Activated CD8-positive, alpha-beta memory T cell treated with anti-CD3 and anti-CD28 coated beads for 36 hours (primary cell): Measurements from ENCODE around the gene CTXND2. TPM values are rescaled to one million over a fixed set of nuclear protein-coding genes. Genes with fewer than 3 reads are reported as not detected.
"Not testable (repeated sequence)": the region's sequence is repeated elsewhere in the genome, so short reads cannot be mapped to it uniquely, and the experiment has no call there.

ENCODE experiments used
- CTCF ChIA-PET: fragments of 350-600 bp; sonication (Branson Sonifier 250); formaldehyde crosslinking; loops from one replicate; lab custom pipeline; 2021; ENCODE audit warnings: antibody characterized with exemption; lab: Charles Lee
- POLR2A ChIA-PET: fragments of 350-600 bp; sonication (Branson Sonifier 250); formaldehyde crosslinking; loops from one replicate; lab custom pipeline; 2021; ENCODE audit warnings: antibody characterized with exemption; lab: Charles Lee
- total RNA-seq, 2 experiments: library from RNA; stranded (reverse); gene quantifications; one replicate each; pipeline ENCODE4 v1.2.3, GENCODE V29; 2021

Gene CTXND2
- not detected for total RNA-seq

DNA sequence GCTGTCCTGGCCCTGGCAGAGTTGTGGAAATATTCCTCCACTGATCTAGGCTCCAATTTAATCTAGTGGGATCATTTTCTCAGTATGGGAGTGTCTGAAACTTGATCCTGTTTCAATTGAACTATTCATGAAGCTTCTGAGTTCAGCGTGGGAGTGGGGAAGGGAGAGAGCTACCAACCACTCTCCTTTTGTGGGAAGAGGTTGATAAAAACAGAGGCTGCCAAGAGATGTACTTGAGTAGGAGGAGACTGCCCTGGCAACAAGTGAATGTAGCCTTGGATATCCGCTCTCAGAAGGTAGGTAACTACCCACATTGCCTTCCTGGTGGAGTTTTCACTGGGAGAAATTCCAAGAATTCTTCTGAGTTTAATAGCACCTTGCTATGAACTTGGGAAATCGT, at the start of gene CTXND2:
Gene CTXND2 (plus strand): TSS at position 119 of the 400 bp plus-strand sequence. CDS start 25,179 bp downstream, outside the sequence.
- CTCF ChIA-PET: interaction anchor here (0.5 kb wide), 1 partner anchor 455 kb away, joined by 3 read pairs; no protein-coding TSS in a partner anchor
- POLR2A ChIA-PET: no interaction called here

GRCh38 chr1:150840850-150841249, 46.1 kb upstream of the CTXND2 start:
- CTCF ChIA-PET, POLR2A ChIA-PET: not testable (repeated sequence)

DNA sequence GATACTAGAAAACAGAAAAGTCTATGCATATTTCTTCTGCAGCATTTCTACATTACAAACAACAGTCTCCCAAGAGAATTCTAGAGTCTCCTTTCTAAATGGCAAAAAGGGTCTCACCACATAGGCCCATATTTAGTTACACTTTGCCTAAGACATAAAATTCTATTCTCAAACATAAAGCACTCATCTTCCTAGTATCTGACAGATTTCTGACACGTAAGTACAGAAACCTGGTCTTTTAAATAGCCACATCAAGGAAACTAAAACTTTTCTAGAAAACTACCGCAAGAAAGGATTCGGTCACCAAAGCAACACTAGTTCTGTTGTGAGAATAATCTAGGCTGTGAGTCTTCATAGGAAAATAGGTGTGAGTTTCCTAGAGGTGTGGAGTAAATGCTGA, 45.3 kb upstream of the CTXND2 start:
- ChIA-PET POLR2A (no interaction called here), CTCF (no interaction called here)

DNA sequence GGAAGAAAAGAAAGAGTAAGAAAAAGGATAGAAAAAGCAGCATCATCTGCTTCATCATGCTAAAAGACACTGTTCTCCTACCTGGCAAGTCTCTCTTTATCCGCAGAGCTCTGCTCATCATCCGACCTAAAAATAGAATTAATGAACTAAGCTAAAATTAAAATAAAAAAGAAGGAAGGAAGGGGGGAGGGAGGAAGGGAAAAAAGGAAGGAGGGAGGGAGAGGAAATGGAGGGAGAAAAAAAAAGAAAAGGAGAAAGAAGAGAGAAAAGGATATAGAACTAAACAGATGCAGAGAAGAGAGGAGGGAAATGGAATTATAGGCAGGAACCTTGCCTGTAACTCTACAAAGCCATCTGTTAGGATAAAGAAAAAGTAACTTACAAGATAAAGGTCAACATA, 44.6 kb upstream of the CTXND2 start:
- CTCF ChIA-PET: no interaction called here
- POLR2A ChIA-PET: no interaction called here

DNA sequence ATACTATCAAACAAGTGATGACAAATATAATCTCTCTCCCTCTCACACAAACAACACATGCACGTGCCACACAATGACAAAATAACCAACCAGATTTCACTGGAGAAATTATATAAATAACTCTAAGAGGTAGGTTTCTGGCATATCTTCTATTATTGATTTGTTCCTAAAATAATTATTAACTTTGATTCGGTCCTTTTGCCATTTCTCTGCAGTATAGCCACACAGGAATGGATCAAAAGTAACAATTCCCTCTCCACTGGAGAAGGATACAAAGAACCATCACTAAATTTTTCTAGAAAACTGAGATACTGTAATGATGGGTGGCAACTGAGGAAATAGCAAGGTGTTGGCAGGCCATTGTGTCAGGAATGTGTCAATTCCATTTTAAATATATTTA, 44.0 kb upstream of the CTXND2 start:
- ChIA-PET CTCF (no interaction called here), POLR2A (no interaction called here)

DNA sequence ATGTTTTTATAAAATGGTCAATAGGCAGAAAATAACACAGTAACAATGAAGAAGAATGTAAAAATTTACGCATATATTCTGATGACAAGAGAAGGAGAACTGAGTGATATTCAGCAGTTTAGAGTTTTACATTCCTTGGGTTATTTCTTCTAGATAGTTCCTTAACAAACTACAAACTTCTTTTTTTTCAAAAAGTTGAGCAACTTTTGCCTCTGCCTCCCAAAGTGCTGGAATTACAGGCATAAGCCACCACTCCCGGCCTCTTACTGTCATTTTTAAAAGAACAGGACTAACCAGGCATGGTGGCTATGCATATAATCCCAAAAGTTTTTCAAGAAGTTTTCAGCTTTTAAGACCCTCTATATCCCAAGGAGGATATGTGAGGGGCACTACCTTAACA, 43.5 kb upstream of the CTXND2 start:
- CTCF ChIA-PET: no interaction called here
- POLR2A ChIA-PET: no interaction called here

DNA sequence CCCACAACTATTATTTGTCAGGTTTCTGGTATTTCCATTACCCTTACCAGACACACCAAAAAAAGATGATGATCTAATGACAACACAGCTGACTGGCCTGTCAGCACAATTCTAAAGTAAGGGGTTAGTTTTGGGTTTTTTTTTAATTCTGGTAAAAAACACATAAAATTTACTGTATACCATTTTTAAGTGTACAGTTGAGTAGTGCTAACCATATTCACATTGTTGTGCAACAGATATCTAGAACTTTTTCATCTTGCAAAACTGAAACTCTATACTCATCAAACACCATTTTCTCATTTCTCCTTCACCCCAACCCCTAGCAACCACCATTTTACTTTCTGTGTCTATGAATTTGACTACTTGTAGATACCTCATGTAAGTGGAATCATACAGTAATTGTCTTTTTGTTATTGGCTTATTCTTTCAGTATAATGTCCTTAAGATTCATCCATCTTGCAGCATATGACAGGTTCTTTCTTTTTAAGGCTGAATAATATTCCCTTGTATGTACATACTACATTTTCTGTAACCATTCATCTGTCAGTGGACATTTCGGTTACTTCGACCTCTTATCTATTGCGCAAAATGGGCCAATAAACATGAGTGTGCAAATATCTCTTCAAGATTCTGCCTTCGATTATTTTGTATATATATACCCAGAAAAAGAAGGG, 40.3 kb upstream of the CTXND2 start:
- CTCF ChIA-PET: interaction anchor here (1.1 kb wide), 1 partner anchor 11 kb away, joined by 3 read pairs; no protein-coding TSS in a partner anchor
- POLR2A ChIA-PET: no interaction called here

- CTCF ChIA-PET, POLR2A ChIA-PET: not testable (repeated sequence)
Observed at GRCh38 chr1:150850801-150851362, 36.1 kb upstream of the CTXND2 start.

GRCh38 chr1:150852734-150853133, 34.2 kb upstream of the CTXND2 start:
- CTCF ChIA-PET, POLR2A ChIA-PET: not testable (repeated sequence)

DNA sequence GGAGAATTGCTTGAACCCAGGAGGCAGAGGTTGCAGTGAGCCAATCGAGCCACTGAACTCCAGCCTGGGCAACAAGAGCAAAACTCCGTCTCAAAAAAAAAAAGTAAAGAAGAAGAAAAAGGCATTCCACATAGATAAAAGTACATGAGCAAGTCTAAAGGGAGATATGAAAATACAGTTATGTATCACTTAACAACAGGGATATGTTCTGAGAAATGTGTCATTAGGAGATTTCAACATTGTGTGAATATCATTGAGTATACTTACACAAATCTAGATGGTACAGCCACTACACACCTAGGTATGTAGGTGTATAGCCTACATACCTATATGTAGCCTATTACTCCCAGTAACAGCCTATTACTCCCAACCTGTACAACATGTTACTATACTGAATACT, 23.2 kb upstream of the CTXND2 start:
- CTCF ChIA-PET: no interaction called here
- POLR2A ChIA-PET: interaction anchor here (0.6 kb wide), 1 partner anchor 291 kb away, joined by 5 read pairs; no protein-coding TSS in a partner anchor

DNA sequence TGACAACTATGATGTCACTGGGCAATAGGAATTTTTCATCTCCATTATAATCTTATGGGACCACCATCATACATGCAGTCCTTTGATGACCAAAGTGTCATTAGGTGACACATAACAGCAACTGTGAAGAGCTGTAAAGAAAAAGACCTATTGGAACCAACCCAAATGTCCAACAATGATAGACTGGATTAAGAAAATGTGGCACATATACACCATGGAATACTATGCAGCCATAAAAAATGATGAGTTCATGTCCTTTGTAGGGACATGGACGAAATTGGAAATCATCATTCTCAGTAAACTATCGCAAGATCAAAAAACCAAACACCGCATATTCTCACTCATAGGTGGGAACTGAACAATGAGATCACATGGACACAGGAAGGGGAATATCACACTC, 22.7 kb upstream of the CTXND2 start:
- POLR2A ChIA-PET: interaction anchor here (0.6 kb wide), 1 partner anchor 292 kb away, joined by 5 read pairs; no protein-coding TSS in a partner anchor

GRCh38 chr1:150869683-150870082, 17.3 kb upstream of the CTXND2 start:
- POLR2A ChIA-PET: interaction anchor here (0.6 kb wide), 1 partner anchor 9 kb away, joined by 4 read pairs; no protein-coding TSS in a partner anchor
- CTCF ChIA-PET: interaction anchor here (0.6 kb wide), 1 partner anchor 202 kb away, joined by 3 read pairs; no protein-coding TSS in a partner anchor

More for the DNA sequence above, 22.7 kb upstream of the CTXND2 start:
- CTCF ChIA-PET: not testable (repeated sequence)

- CTCF ChIA-PET: no interaction called here
- POLR2A ChIA-PET: no interaction called here
Observed at GRCh38 chr1:150872572-150872971, 14.4 kb upstream of the CTXND2 start.

GRCh38 chr1:150873521-150873920, 13.4 kb upstream of the CTXND2 start:
- ChIA-PET POLR2A (no interaction called here), CTCF (interaction anchor here (0.6 to 1.9 kb wide), 4 partner anchors 11 to 398 kb away, joined by 3 to 8 read pairs (median 4); no protein-coding TSS in a partner anchor)

DNA sequence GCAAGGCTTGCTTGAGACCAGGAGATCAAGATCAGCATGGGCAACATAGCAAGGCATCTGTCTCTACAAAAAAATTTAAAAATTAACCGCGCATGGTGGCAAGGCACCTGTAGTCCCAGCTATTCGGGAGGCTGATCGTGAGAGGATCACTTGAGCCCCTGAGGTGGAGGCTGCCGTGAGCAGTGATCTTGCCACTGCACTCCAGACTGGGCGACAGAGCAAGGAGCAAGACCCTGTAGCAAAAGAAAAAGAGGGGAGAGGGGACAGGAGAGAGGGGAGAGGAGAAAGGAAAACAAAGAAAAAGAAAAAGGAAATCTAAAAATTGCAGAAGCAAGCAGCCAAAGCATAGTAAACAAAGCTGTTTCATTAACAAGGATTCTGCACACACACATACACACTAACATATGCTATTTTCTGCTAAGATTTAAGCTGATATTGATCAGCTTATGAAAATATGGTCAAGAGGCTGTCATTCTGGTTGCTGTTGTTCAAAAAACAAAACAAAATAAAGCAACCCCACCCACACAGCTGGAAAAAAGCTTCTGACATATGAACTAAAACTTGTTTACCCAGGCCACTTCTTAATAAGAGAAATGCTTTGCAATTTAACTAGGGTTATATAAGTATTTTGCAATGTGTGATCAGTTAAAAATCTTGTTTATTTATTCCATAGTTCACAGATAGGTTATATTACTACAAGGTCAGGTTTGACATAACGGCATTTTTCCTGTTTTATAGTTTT, 12.3 kb upstream of the CTXND2 start:
- ChIA-PET POLR2A (interaction anchor here (0.8 kb wide), 1 partner anchor 190 kb away, joined by 3 read pairs; no protein-coding TSS in a partner anchor), CTCF (interaction anchor here (0.5 to 1.9 kb wide), 2 partner anchors 27 to 48 kb away, joined by 3 to 8 read pairs; no protein-coding TSS in a partner anchor)

- ChIA-PET CTCF (interaction anchor here (0.5 to 1.9 kb wide), 3 partner anchors 28 to 47 kb away, joined by 3 to 8 read pairs (median 4); no protein-coding TSS in a partner anchor), POLR2A (interaction anchor here (0.8 kb wide), 1 partner anchor 191 kb away, joined by 3 read pairs; no protein-coding TSS in a partner anchor)
Observed at GRCh38 chr1:150875197-150876118, 11.5 kb upstream of the CTXND2 start.

- ChIA-PET POLR2A (no interaction called here), CTCF (interaction anchor here (1.6 kb wide), 1 partner anchor 47 kb away, joined by 4 read pairs; no protein-coding TSS in a partner anchor)
Observed at GRCh38 chr1:150876119-150876454, 10.8 kb upstream of the CTXND2 start.

- CTCF ChIA-PET: interaction anchor here (0.6 kb wide), 1 partner anchor 120 kb away, joined by 3 read pairs; no protein-coding TSS in a partner anchor
- POLR2A ChIA-PET: interaction anchor here (0.6 kb wide), 1 partner anchor 45 kb away, joined by 3 read pairs; no protein-coding TSS in a partner anchor
Observed at GRCh38 chr1:150878931-150879330, 8.0 kb upstream of the CTXND2 start.
